GM18868 (cell line): ENCODE measurements around the gene CCDC122.
"Not testable (repeated sequence)": the region's sequence is repeated elsewhere in the genome, so short reads cannot be mapped to it uniquely, and the experiment has no call there.

Experiments
- ATAC-seq: cut with Tn5 transposase; IDR thresholded peaks from one replicate; pipeline ENCODE4 v1.9.1; 2021; ENCODE audit warnings: mild to moderate bottlenecking, moderate library complexity; ENCODE audit not compliant: unreplicated experiment

The CCDC122 gene

GRCh38 chr13:43877766-43878165, 1.8 kb downstream of the CCDC122 start:
- ATAC-seq: no peak

DNA sequence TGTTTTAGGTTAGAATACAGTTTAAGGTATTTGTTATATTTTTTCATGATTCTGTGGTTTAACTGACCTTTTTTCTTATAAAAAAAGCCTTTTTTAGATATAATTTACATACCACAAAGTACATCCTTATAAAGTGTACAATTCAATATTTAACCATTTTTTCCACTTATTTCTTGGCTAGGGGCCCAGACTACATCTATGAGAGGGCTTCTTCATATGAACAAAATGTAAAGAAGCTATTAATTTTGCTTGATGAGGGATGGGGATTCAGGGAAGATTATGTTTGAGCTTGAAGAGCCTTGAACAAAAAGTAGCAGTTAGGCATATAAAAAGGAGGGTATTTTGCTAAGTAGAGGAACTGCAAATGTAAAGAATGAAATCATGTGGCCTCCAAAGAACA, 2.2 kb downstream of the CCDC122 start:
- ATAC-seq: no peak

- no peak for ATAC-seq
Observed at GRCh38 chr13:43876366-43876765, 3.2 kb downstream of the CCDC122 start.

- no peak for ATAC-seq
Observed at GRCh38 chr13:43874504-43875092, 4.9 kb downstream of the CCDC122 start.

DNA sequence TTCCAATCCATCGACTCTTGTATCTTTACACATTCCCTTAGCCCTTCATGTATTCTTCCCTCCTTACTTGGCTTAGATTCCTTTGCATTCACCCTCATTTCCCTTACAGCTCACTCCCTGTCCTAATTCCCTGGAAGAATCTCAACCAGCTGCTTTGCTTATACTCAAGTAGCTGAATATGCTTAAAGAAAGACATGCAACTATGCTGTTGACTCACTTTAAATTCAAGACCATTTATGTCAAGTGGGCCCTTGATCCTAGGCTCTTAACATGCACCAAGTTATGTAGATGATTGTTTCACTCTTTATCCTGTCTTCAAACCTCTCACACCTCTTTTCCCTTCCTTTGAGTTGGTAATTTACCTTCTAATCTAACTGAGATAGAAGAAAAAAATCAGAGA, 7.4 kb downstream of the CCDC122 start:
- no peak for ATAC-seq

- no peak for ATAC-seq
Observed at GRCh38 chr13:43865892-43866291, 13.6 kb downstream of the CCDC122 start.

DNA sequence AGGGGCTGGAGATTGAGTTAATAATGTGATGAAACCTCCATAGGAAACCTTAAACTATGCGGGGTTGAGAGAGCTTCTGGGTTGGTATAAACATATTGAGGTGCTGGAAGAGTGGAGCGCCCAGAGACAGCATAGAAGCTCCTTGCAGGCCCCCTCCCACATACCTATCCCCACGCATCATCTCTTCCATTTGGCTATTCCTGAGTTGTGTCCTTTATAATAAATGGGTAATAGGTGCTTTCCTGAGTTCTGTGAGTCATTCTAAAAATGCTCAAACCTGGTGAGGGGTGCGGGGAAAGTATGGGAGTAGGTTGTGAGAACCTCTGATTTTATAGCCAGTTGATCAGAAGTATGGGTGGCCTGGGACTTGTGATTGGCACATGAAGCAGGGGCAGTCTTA, 14.6 kb downstream of the CCDC122 start:
- no peak for ATAC-seq

DNA sequence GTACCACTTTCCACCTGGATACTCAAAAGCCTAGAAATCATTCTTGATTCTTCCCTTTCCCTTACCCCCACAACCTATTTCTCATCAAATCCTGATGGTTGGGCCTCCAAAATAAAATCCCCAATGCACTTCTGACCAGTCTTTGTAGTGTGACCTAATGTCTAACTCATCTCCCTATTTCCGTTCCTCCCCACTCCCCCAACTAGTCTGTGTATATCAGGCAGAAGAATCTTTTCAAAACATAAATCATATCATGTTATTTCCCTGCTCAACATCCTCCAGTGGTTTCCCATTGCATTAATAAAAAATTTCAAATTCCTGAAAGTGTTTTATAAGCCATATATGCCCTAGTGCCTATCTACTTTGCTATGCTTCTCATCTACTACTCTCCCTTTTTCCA, 17.7 kb downstream of the CCDC122 start:
- ATAC-seq: no peak

- no peak for ATAC-seq
Observed at GRCh38 chr13:43852923-43853404, 26.6 kb downstream of the CCDC122 start.

DNA sequence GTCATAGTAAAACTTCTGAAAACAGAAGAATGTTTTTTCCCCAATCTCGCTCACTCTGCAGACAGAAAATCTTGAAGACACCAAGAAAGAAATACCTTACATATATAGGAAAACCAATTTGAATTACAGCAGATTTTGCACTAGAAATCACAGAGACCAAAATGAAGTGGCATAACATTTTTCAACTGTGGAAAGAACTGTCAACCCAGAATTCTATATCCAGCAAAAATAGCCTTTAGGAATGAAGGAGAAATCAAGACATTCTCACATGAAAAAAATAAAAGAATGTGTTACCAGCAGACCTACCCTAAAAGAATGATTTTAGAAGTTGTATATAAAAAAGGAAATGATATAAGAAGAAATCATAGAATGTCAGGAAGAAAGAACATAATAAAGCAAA, 28.7 kb downstream of the CCDC122 start:
- ATAC-seq: no peak

- no peak for ATAC-seq
Observed at GRCh38 chr13:43848001-43848649, 31.4 kb downstream of the CCDC122 start.

DNA sequence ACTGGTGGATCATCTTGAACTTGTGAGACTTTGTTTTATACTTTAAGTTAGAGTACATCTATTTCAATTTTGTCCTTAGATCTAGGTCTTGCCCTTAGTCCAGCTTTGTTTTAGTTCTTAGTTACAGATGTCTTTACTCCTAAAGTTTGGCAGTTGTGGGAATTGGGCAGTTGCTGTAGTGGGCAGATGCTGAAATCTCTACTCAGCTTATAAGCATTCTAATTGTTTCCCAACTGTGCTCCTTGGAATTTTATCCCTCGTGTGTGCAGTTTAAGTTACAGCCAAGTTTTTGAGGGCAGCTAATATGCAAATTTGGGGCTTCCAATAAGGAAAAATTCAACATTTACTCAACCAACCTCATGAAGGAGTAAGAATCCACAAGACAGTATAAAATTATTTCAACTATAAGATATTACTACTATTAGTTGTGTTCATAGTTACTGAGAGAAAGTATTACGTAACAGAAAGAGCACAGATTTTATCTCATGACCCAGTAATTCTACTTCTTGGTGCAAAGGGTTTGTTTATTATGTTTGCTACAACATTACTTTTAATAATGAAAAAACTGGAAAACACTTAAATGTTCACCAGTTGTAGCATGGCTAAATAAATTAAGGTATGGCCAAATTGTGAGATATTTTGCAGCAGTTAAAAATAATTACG, 32.9 kb downstream of the CCDC122 start:
- ATAC-seq: no peak

DNA sequence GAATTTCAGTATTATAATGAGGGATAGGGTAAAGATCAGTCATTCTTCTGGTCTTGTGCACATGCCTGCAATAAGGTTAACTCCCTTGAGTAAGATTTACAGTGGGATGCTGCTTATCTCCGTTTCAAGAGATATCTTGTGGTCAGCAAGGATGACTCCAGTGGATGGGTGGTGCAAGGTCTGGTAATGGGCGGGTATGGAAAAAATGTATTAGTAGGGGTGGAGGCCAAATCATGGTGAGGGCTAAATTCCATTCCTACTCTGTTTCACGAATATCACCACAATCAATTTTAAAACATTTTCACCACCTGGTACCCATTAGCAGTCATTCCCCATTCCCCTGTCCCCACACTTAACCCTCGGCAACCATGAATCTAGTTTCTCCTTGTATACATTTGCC, 40.6 kb downstream of the CCDC122 start:
- no peak for ATAC-seq

DNA sequence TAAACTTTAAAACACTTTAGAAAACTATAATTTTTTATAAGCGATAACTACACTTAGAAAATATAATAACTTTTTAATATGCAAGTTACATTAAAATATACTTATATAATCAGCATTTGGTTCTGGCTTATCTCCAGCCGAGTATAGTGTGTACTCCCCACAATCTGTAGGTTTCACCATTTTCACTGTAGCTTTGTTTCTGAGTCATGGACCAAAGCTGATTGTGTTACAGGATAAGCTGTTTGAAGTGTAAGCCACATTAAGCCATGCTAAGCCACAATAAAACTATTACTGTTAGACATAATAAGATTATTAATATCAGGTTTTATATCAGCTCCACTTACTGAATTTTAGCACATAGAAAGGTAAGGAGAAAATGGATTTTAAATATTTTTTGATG, 43.8 kb downstream of the CCDC122 start:
- ATAC-seq: no peak

DNA sequence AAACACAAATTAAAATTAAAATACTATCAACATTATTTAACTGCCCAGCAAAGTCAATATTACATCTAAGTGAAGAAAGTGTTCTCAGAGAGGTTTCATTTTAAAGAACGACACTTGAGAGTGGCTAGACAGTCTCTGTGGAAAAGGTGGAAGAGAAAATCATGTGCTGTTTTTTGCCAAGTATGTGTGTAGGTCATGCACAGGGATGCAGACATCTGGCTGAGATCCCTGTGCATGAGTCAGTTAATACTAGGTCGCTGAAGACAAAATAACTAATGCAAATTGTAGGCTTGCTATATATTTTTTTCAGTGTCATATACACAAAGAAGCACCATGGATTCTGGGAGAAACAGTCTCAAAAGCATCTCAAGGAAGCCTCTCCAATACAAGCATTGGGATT, 48.5 kb downstream of the CCDC122 start:
- no peak for ATAC-seq

GRCh38 chr13:43830497-43830881, 49.1 kb downstream of the CCDC122 start:
- ATAC-seq: no peak

GRCh38 chr13:43824656-43825055, 54.9 kb downstream of the CCDC122 start:
- not testable (repeated sequence) for ATAC-seq

DNA sequence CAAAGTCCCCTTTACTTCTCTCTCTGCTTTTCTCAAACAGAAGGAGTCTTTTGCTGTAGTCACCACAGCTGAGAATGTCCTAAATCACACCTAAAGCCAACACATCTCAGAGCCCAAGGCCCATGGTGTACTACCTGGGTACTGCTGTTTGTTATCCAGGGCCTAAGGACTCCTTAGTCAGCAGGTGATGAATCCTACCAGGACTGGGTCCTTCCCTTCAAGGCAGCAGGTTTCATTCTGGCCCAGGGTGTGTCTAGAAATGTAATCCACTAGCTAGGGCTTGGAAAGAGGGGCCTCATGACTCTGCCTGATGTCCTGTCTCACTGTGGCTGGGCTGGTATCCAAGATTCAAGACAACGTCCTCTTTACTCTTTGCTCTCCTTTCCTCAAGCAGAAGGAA, 56.6 kb downstream of the CCDC122 start:
- no peak for ATAC-seq

DNA sequence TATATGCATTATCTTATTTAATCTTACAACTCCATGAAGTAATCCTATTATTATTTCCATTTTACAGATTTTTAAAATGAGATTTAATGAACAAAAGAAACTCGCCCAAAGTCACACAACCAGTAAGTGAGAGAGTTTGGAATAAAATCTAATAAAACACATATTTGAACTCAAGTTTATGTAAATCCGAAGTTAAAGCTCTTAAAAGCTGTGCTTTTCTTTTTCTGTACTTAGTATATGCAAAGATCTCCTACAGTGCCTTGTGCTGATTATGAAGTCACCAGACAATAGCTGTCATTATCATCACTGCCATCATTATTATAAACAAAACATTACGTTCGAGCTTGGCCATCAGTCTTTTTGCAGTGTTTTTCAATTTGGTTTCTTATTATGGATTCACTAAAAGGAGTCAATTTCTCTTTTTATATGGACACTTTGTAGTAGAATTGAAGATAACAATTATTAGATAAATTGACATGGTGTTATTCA, 63.1 kb downstream of the CCDC122 start:
- ATAC-seq: no peak

DNA sequence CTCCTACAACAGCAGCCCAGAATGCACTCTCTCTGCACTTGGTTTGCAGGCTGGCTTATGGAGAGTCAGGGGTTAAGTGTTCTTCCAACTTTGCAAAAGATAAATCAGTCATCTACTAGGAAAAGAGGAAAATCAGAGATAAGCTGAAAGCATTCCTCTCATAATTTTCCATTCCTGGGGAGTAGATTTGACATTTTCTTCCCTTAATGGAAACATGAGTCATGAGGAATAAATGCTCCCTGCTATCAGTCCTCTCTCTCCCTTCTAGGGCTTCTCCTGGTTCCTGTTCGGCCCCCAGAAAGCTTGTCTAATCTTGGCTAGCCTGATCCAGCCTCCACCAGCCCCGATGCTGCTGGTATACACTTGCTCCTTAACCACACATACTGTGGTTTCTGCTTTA, 64.3 kb downstream of the CCDC122 start:
- ATAC-seq: no peak

GRCh38 chr13:43808676-43809075, 70.9 kb downstream of the CCDC122 start:
- no peak for ATAC-seq

- no peak for ATAC-seq
Observed at GRCh38 chr13:43805681-43806128, 73.8 kb downstream of the CCDC122 start.
